Colonic mucosa (tissue), 4 donors: ENCODE results near the gene NEK10. TPM values are rescaled to one million over a fixed set of nuclear protein-coding genes. Genes with fewer than 3 reads are reported as not detected.

Experiments used
- DNase-seq: peaks from one replicate; pipeline ENCODE4 v3.0.0-alpha.2; 2020
- H3K27ac ChIP-seq: fragments of 200-600 bp; one replicate; pipeline ENCODE4 v1.8.0; 2021
- H3K27me3 ChIP-seq: fragments of 200-600 bp; one replicate; pipeline ENCODE4 v1.8.0; 2021
- H3K36me3 ChIP-seq: fragments of 200-600 bp; one replicate; pipeline ENCODE4 v1.8.0; 2021
- H3K4me1 ChIP-seq: fragments of 200-600 bp; one replicate; pipeline ENCODE4 v1.8.0; 2021; ENCODE audit warnings: mild to moderate bottlenecking
- H3K4me3 ChIP-seq: fragments of 200-600 bp; one replicate; pipeline ENCODE4 v1.8.0; 2021
- H3K9ac ChIP-seq, 2 donors: one replicate each; pipeline ENCODE4 v1.7.0; 2013; ENCODE audit warnings: control low read depth in 2 of 2, low read depth in 2 of 2, low read length in 2 of 2
- H3K9me3 ChIP-seq: fragments of 200-600 bp; one replicate; pipeline ENCODE4 v1.8.0; 2021
- intact Hi-C: fragments of 100-400 bp; cut with DNase I; formaldehyde crosslinking; loops from one replicate; pipeline ENCODE4 v1.14.1; 2022
- total RNA-seq, 2 donors: library from RNA; stranded (reverse); fragmentation: NEBNext Ultra II Directional in 1 of 2; extraction: Animal tissue kit (Norgen Biotek cat#: 25700) in 1 of 2; gene quantifications; one replicate each; pipeline ENCODE4 v1.2.1, GENCODE V29; 2021
- TF ChIP-seq, protein P1 (sequence below): fragments of 200-600 bp; IDR thresholded peaks from one replicate; pipeline ENCODE4 v1.8.0; 2022; ENCODE audit warnings: antibody characterized with exemption, mild to moderate bottlenecking
- donor health status: healthy.
- donor health status: DM: no; HTN: no; CAD: no.
- donor health status: DM: no; HTN: no; CAD: no.

The NEK10 gene
- total RNA-seq, 2 donors from 2014 or later, result 0.67 to 0.88 TPM

DNA sequence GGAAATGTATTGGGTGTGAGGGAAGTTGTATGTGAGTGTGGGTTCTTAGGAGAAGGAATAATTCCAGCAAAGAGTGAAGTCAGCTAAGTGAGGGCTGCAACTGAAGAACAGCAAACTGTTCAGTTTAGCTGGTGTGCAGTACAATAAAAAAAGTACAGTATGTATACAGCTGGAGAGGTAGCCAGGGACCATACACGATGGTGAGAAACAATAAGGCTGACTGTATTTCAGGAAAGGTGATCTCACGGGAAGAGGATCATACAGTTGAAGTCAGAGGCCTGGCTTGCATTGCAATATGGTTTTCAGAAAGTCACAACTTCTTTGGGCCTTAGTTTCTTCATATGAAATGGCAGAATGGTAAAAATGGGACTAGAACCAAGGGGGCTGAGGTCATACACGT lies 222.4 kb downstream of the NEK10 start:
- Histone ChIP-seq H3K27me3 (no peaks in the 10 kb centered on the region), H3K4me3 (no peak overlapping the region), H3K4me1 (no peaks in the 10 kb centered on the region), H3K27ac (no peak overlapping the region), H3K9me3 (no peaks in the 10 kb centered on the region), H3K9ac (no peak overlapping the region), H3K36me3 (no peaks in the 10 kb centered on the region)
- DNase-seq, result no peak
- intact Hi-C loops, result no loop called here
- TF ChIP-seq, protein P1, sequence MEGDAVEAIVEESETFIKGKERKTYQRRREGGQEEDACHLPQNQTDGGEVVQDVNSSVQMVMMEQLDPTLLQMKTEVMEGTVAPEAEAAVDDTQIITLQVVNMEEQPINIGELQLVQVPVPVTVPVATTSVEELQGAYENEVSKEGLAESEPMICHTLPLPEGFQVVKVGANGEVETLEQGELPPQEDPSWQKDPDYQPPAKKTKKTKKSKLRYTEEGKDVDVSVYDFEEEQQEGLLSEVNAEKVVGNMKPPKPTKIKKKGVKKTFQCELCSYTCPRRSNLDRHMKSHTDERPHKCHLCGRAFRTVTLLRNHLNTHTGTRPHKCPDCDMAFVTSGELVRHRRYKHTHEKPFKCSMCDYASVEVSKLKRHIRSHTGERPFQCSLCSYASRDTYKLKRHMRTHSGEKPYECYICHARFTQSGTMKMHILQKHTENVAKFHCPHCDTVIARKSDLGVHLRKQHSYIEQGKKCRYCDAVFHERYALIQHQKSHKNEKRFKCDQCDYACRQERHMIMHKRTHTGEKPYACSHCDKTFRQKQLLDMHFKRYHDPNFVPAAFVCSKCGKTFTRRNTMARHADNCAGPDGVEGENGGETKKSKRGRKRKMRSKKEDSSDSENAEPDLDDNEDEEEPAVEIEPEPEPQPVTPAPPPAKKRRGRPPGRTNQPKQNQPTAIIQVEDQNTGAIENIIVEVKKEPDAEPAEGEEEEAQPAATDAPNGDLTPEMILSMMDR, result no peak

DNA sequence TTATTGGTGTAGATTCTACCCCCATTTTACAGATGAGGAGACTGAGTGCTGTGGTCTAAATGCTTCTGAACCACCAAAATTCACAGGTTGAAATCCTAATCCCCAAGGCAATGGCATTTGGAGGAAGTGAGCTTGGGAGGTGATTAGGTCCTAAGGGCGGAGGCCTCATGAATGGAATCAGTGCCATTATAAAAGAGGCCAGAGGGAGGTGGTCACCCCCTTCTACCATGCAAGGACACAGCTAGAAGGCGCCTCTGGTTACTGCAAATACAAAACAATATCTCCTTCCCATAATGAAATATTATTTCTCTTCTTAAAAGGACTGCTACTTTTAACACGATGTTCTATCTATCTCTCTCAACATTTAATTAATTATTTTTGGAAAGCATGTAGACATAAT lies 223.5 kb downstream of the NEK10 start:
- TF ChIP-seq, protein P1, result no peak
- intact Hi-C loops, result no loop called here
- H3K9ac ChIP-seq, result no peak overlapping the region

DNA sequence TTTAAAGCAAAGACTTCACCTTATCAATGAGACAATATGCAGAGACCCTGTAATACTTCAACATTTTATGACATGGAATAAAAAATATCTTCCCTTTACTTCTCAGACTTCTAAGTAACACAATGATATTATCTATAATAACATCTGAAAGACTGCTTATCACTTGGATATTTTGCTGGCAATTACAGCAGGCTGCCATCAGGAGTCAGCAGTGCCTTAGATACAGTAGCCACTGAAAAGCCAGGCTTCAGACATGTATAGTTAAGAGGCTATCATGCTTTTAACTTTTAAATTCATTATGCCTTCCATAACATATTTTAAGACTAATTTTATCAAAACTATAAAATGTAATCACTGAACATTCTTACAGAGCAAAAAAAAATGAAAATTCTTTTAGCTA lies 227.5 kb downstream of the NEK10 start:
- TF ChIP-seq, protein P1, result no peak
- Histone ChIP-seq H3K27ac (no peak overlapping the region), H3K9me3 (no peaks in the 10 kb centered on the region), H3K4me1 (no peaks in the 10 kb centered on the region), H3K9ac (no peak overlapping the region), H3K27me3 (no peaks in the 10 kb centered on the region), H3K4me3 (no peak overlapping the region), H3K36me3 (no peaks in the 10 kb centered on the region)
- no peak for DNase-seq
- intact Hi-C loops, result no loop called here

More for the DNA sequence above, 223.5 kb downstream of the NEK10 start:
- no peaks in the 10 kb centered on the region for H3K36me3 ChIP-seq
- no peaks in the 10 kb centered on the region for H3K9me3 ChIP-seq
- DNase-seq, result no peak
- no peak overlapping the region for H3K4me3 ChIP-seq
- no peak overlapping the region for H3K27ac ChIP-seq
- H3K27me3 ChIP-seq, result no peaks in the 10 kb centered on the region
- H3K4me1 ChIP-seq, result no peaks in the 10 kb centered on the region

GRCh38 chr3:27138562-27138961 lies 230.6 kb downstream of the NEK10 start:
- no peak overlapping the region for H3K4me3 ChIP-seq
- no peaks in the 10 kb centered on the region for H3K36me3 ChIP-seq
- no peaks in the 10 kb centered on the region for H3K4me1 ChIP-seq
- no peaks in the 10 kb centered on the region for H3K9me3 ChIP-seq
- H3K9ac ChIP-seq, result no peak overlapping the region
- DNase-seq, result no peak
- H3K27me3 ChIP-seq, result no peaks in the 10 kb centered on the region
- TF ChIP-seq, protein P1, result no peak
- no peak overlapping the region for H3K27ac ChIP-seq
- intact Hi-C loops, result loop anchor here (10.0 kb wide), 1 partner anchor 546 kb away; no protein-coding TSS in a partner anchor

DNA sequence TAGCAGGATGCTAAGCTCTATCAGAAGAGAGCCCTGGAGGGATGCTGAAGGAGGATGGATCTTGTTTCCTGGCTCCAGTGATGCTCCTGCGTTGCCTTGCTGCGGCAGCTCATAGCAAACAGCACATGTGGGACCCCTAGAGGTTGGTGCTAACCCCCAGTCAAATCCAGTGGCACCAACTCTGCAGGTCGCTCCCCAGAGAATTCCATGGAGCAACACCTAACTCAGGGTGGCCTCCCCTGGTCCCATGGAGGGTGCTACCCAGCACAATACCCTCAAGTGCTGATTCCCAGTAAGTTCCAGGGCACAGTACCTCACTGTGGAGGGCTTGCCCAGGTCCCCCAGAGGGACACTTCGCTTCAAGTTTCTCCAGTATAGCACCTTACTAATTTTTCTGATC lies 231.2 kb downstream of the NEK10 start:
- H3K4me1 ChIP-seq, result no peaks in the 10 kb centered on the region
- H3K36me3 ChIP-seq, result no peaks in the 10 kb centered on the region
- no peak overlapping the region for H3K4me3 ChIP-seq
- H3K9me3 ChIP-seq, result no peaks in the 10 kb centered on the region
- TF ChIP-seq, protein P1, result no peak
- H3K27me3 ChIP-seq, result no peaks in the 10 kb centered on the region
- intact Hi-C loops, result loop anchor here (10.0 kb wide), 1 partner anchor 547 kb away; no protein-coding TSS in a partner anchor
- H3K27ac ChIP-seq, result no peak overlapping the region
- H3K9ac ChIP-seq, result no peak overlapping the region
- no peak for DNase-seq
